Measurements from ENCODE around the gene CYP26B1.

- no peak for TF ChIP-seq CEBPB (IDR thresholded peaks at IDR 0.05; ENCODE audit: low read depth, low read length)
- no peak for TF ChIP-seq EZH2 (IDR thresholded peaks at IDR 0.05; ENCODE audit: low read depth, low read length, severe bottlenecking)
- TF ChIP-seq SP1 (IDR thresholded peaks at IDR 0.05; ENCODE audit: low read depth, low read length): no peak
- no peak for TF ChIP-seq CTCF (IDR thresholded peaks at IDR 0.05; ENCODE audit: control extremely low read depth in 1 of 3, insufficient read depth in 1 of 3, low read depth in 1 of 3, low read length in 3 of 3)
- TF ChIP-seq POLR2A (IDR thresholded peaks at IDR 0.05; ENCODE audit: control extremely low read depth in 1 of 2, low read depth in 2 of 2, low read length in 2 of 2): no peak
- no peak for TF ChIP-seq RAD21 (IDR thresholded peaks at IDR 0.05 in 1 of 2, conservative IDR thresholded peaks at IDR 0.05 in 1 of 2; ENCODE audit: low read depth in 2 of 2, low read length in 2 of 2)
- no peak for TF ChIP-seq SIN3A (conservative IDR thresholded peaks at IDR 0.05 in 1 of 2, IDR thresholded peaks at IDR 0.05 in 1 of 2; ENCODE audit: low read depth in 1 of 2, low read length in 2 of 2)
- TF ChIP-seq RFX5 (IDR thresholded peaks at IDR 0.05; ENCODE audit: borderline replicate concordance, low read depth, low read length): no peak
- TF ChIP-seq RNF2 (IDR thresholded peaks at IDR 0.05; ENCODE audit: borderline replicate concordance, low read depth, low read length, missing control alignments, poor library complexity, severe bottlenecking): no peak
- no peak for TF ChIP-seq KDM4A (IDR thresholded peaks at IDR 0.05; ENCODE audit: low read depth, low read length, severe bottlenecking)
- TF ChIP-seq CHD2 (IDR thresholded peaks at IDR 0.05; ENCODE audit: low read length): no peak
- no peak for TF ChIP-seq CBX8 (IDR thresholded peaks at IDR 0.05; ENCODE audit: borderline replicate concordance, low read depth, low read length)
Measured at GRCh38 chr2:72115110-72116080, 32.3 kb downstream of the CYP26B1 start.

All from H1 (cell line).